Spinal cord (tissue), 10 donors: Measurements from ENCODE around the gene SFXN3. TPM values are rescaled to one million over a fixed set of nuclear protein-coding genes. Genes with fewer than 3 reads are reported as not detected.

Source experiments
- DNase-seq, 6 donors: peaks; one replicate each; pipeline versions ENCODE4 v3.0.0 to v3.0.0-alpha.2; 2013 to 2015; ENCODE audit warnings: low spot score in 6 of 6, low read depth in 4 of 6
- H3K27ac ChIP-seq: one replicate; pipeline ENCODE4 v1.5.1; 2013; ENCODE audit warnings: low read depth, low read length, control low read depth
- H3K27me3 ChIP-seq: one replicate; pipeline ENCODE4 v1.6.1; 2013; ENCODE audit warnings: low read length; ENCODE audit not compliant: control insufficient read depth, insufficient read depth
- H3K36me3 ChIP-seq: one replicate; pipeline ENCODE4 v1.6.1; 2013; ENCODE audit warnings: low read length; ENCODE audit not compliant: control insufficient read depth, insufficient read depth
- H3K4me1 ChIP-seq: one replicate; pipeline ENCODE4 v1.6.1; 2013; ENCODE audit warnings: low read length; ENCODE audit not compliant: control insufficient read depth, insufficient read depth
- H3K4me3 ChIP-seq: one replicate; pipeline ENCODE4 v1.5.1; 2013; ENCODE audit warnings: low read depth, low read length, control low read depth
- H3K9me3 ChIP-seq: one replicate; pipeline ENCODE4 v1.6.1; 2013; ENCODE audit warnings: low read length; ENCODE audit not compliant: control insufficient read depth, insufficient read depth
- WGBS: methylation state at CpG from one replicate; pipeline ENCODE4 v1.1.5; 2013; ENCODE audit warnings: missing lambda C conversion rate; ENCODE audit not compliant: insufficient coverage; 5-methylcytosine and 5-hydroxymethylcytosine counted together
- polyA plus RNA-seq, 2 donors: library from polyadenylated mRNA; unstranded; fragments of 120-200 nt; gene quantifications; one replicate each; pipeline ENCODE4 v1.2.1, GENCODE V29; 2013; ENCODE audit not compliant: insufficient read length in 2 of 2
- total RNA-seq, 2 donors: library from RNA; depleted of rRNA in 1 of 2; stranded (reverse); fragments of 120-200 nt in 1 of 2; fragments of >200 nt in 1 of 2; gene quantifications; one replicate each; pipeline versions ENCODE4 v1.2.3 to v1.2.4, GENCODE V29; 2013 to 2014
- donor health status: healthy.

The SFXN3 gene
- total and polyA plus RNA-seq, 4 donors = 27.1 to 55.8 (median 44.0) TPM

DNA sequence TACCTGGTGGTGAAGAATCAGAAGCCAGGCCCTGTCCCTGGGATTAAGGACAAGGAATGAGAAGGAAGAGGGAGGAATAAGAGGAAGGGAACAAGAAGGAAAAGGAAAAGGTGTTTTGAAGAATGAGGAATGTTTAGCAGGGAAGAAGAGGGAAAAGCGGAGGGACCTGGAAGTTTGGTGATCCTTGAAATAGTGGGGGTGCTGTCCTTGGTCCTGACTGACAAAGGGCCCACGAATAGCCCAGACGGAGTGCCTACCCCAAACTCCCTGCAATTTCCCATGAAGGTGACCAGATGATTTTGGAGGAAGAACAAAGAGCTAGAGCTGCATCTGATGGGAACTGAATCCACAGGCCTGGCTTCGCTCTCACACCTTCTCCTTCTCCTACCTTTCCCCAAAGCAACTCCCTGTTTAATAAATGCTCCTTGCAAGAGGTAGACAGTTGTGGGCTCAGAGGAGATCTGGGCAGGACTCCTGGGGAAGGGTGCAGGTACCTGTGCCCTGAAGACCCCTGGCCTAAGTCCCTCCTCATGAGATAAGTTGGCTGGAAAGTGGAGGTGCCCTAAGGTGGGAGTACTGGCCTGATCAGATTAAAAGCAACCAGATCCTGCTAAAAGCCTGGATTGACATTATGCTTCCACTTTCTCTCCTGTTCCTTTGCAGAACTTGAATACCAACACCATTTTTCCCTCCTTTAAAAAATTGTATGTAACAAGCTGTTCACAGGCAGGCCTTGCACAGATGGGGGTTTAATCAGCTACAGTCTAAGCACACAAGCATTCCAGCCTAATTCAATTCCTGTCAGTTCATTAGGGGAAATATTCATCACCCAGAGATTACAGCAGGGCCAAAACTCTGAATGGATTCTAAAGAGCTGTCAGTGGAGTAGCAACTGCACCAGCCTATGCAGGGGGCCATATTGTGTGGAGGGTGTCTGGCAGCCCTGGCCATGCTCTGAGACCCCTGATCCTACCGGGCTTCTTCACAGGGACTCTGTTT is 50.2 kb downstream of the SFXN3 start:
- WGBS = 57% methylated on average over 1 of the region's 5 CpGs
- DNase-seq = peak in 2 of 6 donors; percentile 44 to 54
- Histone ChIP-seq H3K27me3 (peaks cover 62% of the 10 kb centered on the region), H3K4me1 (no peaks in the 10 kb centered on the region), H3K4me3 (no peak overlapping the region), H3K36me3 (no peaks in the 10 kb centered on the region), H3K27ac (no peak overlapping the region), H3K9me3 (no peaks in the 10 kb centered on the region)

DNA sequence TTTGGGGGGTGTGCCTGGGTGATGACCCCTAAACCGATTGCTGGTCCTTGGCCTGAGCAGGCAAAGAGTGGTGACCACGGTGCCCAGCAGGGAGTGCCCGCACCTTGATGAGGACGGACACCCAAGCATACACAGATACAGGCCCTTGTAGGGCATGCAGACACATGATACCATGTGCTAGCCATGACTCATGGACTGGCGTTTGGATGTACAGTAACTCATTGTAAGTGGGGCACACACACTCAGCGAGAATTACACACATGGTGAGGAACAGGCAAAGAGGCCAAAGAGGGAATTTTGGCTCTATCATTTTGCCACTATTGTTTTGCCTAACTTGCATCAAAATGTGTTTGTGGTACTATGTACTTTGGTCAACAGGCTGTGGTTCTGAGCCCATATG is 54.8 kb downstream of the SFXN3 start:
- no peak overlapping the region for H3K4me3 ChIP-seq
- H3K36me3 ChIP-seq = no peaks in the 10 kb centered on the region
- H3K4me1 ChIP-seq = no peaks in the 10 kb centered on the region
- no peak for DNase-seq
- H3K27ac ChIP-seq = no peak overlapping the region
- peaks cover 76% of the 10 kb centered on the region for H3K27me3 ChIP-seq
- 79% methylated on average over 5 of the region's 6 CpGs for WGBS
- H3K9me3 ChIP-seq = no peaks in the 10 kb centered on the region

DNA sequence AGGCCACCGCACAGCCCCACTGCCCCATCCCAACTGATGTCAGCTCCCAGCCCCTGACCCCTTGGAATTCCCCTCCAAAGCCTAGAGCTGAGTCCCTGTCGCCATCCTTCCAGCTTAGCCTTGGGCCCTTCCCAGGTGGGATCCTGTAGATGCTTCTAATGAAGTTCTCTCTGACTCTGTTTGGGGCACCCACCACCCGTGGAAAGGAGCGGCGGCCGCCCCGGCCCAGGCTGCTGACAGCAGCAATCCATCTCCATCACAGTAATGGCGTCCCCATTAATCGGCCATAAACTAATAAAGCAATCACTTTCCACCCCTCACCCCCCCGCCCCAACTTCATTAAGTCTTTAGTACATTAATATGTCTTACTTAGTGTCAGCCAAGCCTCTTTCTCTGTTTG is 56.3 kb downstream of the SFXN3 start:
- Histone ChIP-seq H3K27ac (no peak overlapping the region), H3K4me1 (peaks cover 2% of the 10 kb centered on the region), H3K36me3 (no peaks in the 10 kb centered on the region), H3K4me3 (no peak overlapping the region), H3K27me3 (peaks cover 82% of the 10 kb centered on the region), H3K9me3 (no peaks in the 10 kb centered on the region)
- 56% methylated on average over 7 of the region's 10 CpGs for WGBS
- DNase-seq = no peak

DNA sequence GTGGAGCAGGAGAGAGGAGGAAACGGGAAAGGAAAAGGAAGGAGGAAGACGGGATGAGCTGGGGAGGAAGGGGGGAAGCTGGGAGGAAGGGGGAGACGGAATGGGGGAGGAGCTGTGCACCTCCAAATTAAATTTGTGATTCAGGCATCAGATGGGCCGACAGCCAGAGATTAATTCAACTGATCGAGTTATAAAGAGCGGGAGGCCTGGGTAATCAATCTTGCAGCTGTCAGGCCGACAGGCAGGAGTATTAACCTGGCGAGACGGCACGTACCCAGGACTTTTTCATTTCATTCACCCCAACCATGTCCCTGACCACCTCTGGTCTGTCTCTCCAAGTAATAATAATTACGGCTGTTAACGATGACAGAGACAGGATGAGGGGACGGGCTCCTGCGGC is 56.9 kb downstream of the SFXN3 start:
- peaks cover 84% of the 10 kb centered on the region for H3K27me3 ChIP-seq
- no peaks in the 10 kb centered on the region for H3K36me3 ChIP-seq
- 41% methylated on average over 14 of the region's 14 CpGs for WGBS
- no peaks in the 10 kb centered on the region for H3K9me3 ChIP-seq
- H3K27ac ChIP-seq = no peak overlapping the region
- no peak overlapping the region for H3K4me3 ChIP-seq
- DNase-seq = no peak
- peaks cover 2% of the 10 kb centered on the region for H3K4me1 ChIP-seq

DNA sequence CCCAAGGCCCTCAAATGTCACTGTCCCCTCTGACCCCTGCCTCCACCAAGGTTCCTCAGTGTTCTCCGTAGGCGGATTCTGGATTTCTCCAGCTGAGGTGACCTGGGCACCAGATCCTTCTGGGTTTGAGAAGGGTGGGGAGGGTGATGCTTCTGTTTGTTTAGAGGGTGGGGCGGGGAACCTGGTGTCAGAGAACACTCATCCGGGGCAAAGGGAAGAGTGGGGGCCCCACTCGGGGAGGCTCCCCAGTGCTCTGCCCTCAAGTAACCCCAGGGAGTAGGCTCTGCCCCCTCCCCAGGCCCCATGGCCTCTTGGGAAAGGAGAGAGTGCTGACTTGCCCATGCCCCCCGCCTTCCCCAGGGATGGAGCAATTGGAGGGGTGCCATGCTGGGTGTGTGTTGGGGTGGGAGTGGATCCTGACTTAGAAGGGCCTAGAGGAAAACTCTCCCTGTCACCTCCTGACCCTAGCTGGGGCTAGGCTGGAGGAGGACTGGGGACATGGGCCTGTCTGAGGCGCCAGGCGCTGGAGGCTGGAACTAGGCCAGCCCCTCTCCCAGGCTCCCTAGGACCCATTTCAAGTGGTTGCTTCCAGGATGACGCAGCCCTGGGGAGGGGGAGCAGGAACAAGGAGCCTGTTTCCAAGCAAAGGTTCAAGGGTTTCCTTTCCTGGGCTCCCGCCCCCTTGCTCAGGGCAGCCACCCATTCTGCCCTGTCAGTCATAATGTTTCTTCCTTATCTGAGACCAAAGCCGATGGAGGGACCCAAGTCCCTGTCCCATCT is 58.7 kb downstream of the SFXN3 start:
- no peaks in the 10 kb centered on the region for H3K9me3 ChIP-seq
- H3K4me3 ChIP-seq = no peak overlapping the region
- DNase-seq = no peak
- 61% methylated on average over 7 of the region's 11 CpGs for WGBS
- H3K27me3 ChIP-seq = peaks cover 80% of the 10 kb centered on the region
- no peak overlapping the region for H3K27ac ChIP-seq
- no peaks in the 10 kb centered on the region for H3K36me3 ChIP-seq
- H3K4me1 ChIP-seq = peaks cover 8% of the 10 kb centered on the region

DNA sequence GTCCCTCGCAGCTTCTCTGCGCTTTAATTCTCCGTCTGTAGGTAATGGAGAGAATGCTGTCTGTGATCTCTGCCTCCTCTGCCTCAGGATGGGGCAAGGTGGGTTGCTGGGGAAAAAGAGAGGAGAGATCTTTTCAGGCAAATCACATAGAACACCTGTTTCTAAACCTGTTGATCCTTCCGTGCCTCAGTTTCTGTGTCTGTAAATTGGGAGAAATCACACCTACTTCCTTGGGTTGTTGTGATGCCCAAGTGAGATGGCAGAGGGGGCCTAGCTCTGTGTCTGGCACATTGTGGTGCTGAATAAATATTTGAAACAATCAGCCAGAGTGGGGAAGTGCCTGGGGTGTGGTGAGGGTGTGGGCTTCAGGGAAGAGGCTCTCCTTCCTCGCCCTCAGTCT is 59.6 kb downstream of the SFXN3 start:
- H3K27me3 ChIP-seq = peaks cover 71% of the 10 kb centered on the region
- no CpG with 5 or more reads among the region's 5 CpGs for WGBS
- H3K4me3 ChIP-seq = no peak overlapping the region
- H3K36me3 ChIP-seq = no peaks in the 10 kb centered on the region
- no peak for DNase-seq
- H3K9me3 ChIP-seq = no peaks in the 10 kb centered on the region
- peaks cover 10% of the 10 kb centered on the region for H3K4me1 ChIP-seq
- no peak overlapping the region for H3K27ac ChIP-seq

Other genes with a start within 250 kb of the SFXN3 start
- 10 to 100 TPM; 49.2 to 64.2 TPM for gene SLF2, start 118.3 kb upstream of the SFXN3 start, total RNA-seq
- 10 to 100 TPM; 34.1 to 34.5 TPM for gene SLF2, start 118.3 kb upstream of the SFXN3 start, polyA plus RNA-seq
- 1 to 10 TPM; 8.6 to 9.9 TPM for gene SEMA4G, start 61.7 kb upstream of the SFXN3 start, total RNA-seq
- 10 to 100 TPM; 67.0 to 72.6 TPM for gene SEMA4G, start 61.7 kb upstream of the SFXN3 start, polyA plus RNA-seq
- gene MRPL43, start 43.7 kb upstream of the SFXN3 start, total RNA-seq = 10 to 100 TPM; 33.6 to 90.5 TPM
- gene MRPL43, start 43.7 kb upstream of the SFXN3 start, polyA plus RNA-seq = 100 to 1,000 TPM in 1 of 2 donors, 10 to 100 TPM in 1; 99.9 to 124 TPM
- 1 to 10 TPM; 4.8 to 6.5 TPM for gene TWNK, start 43.7 kb upstream of the SFXN3 start, total RNA-seq
- 10 to 100 TPM in 1 of 2 donors, 1 to 10 TPM in 1; 8.4 to 10.2 TPM for gene TWNK, start 43.7 kb upstream of the SFXN3 start, polyA plus RNA-seq
- gene LZTS2, start 31.4 kb upstream of the SFXN3 start, total RNA-seq = 10 to 100 TPM; 15.1 to 27.8 TPM
- gene LZTS2, start 31.4 kb upstream of the SFXN3 start, polyA plus RNA-seq = 10 to 100 TPM; 30.1 to 37.9 TPM
- 1 to 10 TPM; 5.0 to 8.4 TPM for gene PDZD7, start 105 bp upstream of the SFXN3 start, total RNA-seq
- 10 to 100 TPM; 10.9 to 13.9 TPM for gene PDZD7, start 105 bp upstream of the SFXN3 start, polyA plus RNA-seq
- gene KAZALD1, start 30.8 kb downstream of the SFXN3 start, total RNA-seq = 10 to 100 TPM in 1 of 2 donors, 1 to 10 TPM in 1; 4.2 to 10.0 TPM
- 1 to 10 TPM; 2.5 to 4.5 TPM for gene KAZALD1, start 30.8 kb downstream of the SFXN3 start, polyA plus RNA-seq
- not detected for gene TLX1, start 100.1 kb downstream of the SFXN3 start, total RNA-seq
- under 1 TPM in 1 of 2 donors, not detected in 1; 0.33 TPM for gene TLX1, start 100.1 kb downstream of the SFXN3 start, polyA plus RNA-seq
- 1 to 10 TPM; 1.9 to 4.0 TPM for gene LBX1, start 198.2 kb downstream of the SFXN3 start, total RNA-seq
- 10 to 100 TPM; 26.0 to 27.5 TPM for gene LBX1, start 198.2 kb downstream of the SFXN3 start, polyA plus RNA-seq